Neural cell (in vitro differentiated cells): ENCODE results near the gene PAPOLA. TPM values are rescaled to one million over a fixed set of nuclear protein-coding genes. Genes with fewer than 3 reads are reported as not detected.

ENCODE experiments used
- H2AFZ ChIP-seq: fragments of 200-600, 300-800 bp; sonication (generic), shearing (Covaris generic); 2 replicates; pipeline ENCODE4 v1.6.0; 2014; ENCODE audit warnings: low read depth, mild to moderate bottlenecking, antibody characterized with exemption, low read length, moderate library complexity
- H3F3A ChIP-seq: fragments of 200-600 bp; shearing (Covaris generic); 2 replicates; pipeline ENCODE4 v1.6.1; 2016; ENCODE audit warnings: mild to moderate bottlenecking, moderate library complexity, mixed read lengths, antibody characterized with exemption, low read length; ENCODE audit not compliant: insufficient read depth, poor library complexity, severe bottlenecking
- H3K27ac ChIP-seq: fragments of 200-600, 300-800 bp; sonication (generic), shearing (Covaris generic); 2 replicates; pipeline ENCODE4 v1.5.1; 2014; ENCODE audit warnings: mild to moderate bottlenecking, low read length, moderate library complexity
- H3K27me3 ChIP-seq: fragments of 300-800, 200-600 bp; sonication (generic), shearing (Covaris generic); 2 replicates; pipeline ENCODE4 v1.6.0; 2014; ENCODE audit warnings: mild to moderate bottlenecking, low read depth, low read length, moderate library complexity; ENCODE audit not compliant: insufficient read depth
- H3K36me3 ChIP-seq: fragments of 300-800, 200-600 bp; sonication (generic), shearing (Covaris generic); 2 replicates; pipeline ENCODE4 v1.5.1; 2014; ENCODE audit warnings: mild to moderate bottlenecking, antibody characterized with exemption, low read length, moderate library complexity; ENCODE audit not compliant: insufficient read depth
- H3K4me2 ChIP-seq: fragments of 300-800, 200-600 bp; sonication (generic), shearing (Covaris generic); 2 replicates; pipeline ENCODE4 v1.6.0; 2014; ENCODE audit warnings: mild to moderate bottlenecking, low read length
- H3K4me3 ChIP-seq: fragments of 300-800, 200-600 bp; sonication (generic), shearing (Covaris generic); 2 replicates; pipeline ENCODE4 v1.5.1; 2014; ENCODE audit warnings: mild to moderate bottlenecking, low read length, moderate library complexity
- H3K79me2 ChIP-seq: fragments of 200-600 bp; shearing (Covaris generic); replicated peaks from 2 replicates; pipeline ENCODE4 v1.6.0; 2014; ENCODE audit warnings: mild to moderate bottlenecking, low read length, moderate library complexity; ENCODE audit not compliant: insufficient read depth
- H3K9ac ChIP-seq: fragments of 300-800, 200-600 bp; sonication (generic), shearing (Covaris generic); 2 replicates; pipeline ENCODE4 v1.6.1; 2016; ENCODE audit warnings: mild to moderate bottlenecking, low read length, mixed read lengths
- H3K9me2 ChIP-seq: fragments of 200-600 bp; shearing (Covaris generic); 2 replicates; pipeline ENCODE4 v1.6.1; 2016; ENCODE audit warnings: mild to moderate bottlenecking, low read length, mixed read lengths; ENCODE audit not compliant: insufficient read depth
- H3K9me3 ChIP-seq: fragments of 200-600, 300-800 bp; sonication (generic), shearing (Covaris generic); 2 replicates; pipeline ENCODE4 v1.6.1; 2016; ENCODE audit warnings: mild to moderate bottlenecking, mixed run types, low read length, moderate library complexity, mixed read lengths
- H4K20me1 ChIP-seq: fragments of 200-600 bp; shearing (Covaris generic); 2 replicates; pipeline ENCODE4 v1.6.1; 2016; ENCODE audit warnings: mild to moderate bottlenecking, mixed run types; ENCODE audit not compliant: insufficient read depth
- EP300 ChIP-seq: fragments of 450-650 bp; conservative IDR thresholded peaks from 2 replicates; pipeline ENCODE4 v1.6.1; 2014; ENCODE audit warnings: antibody characterized with exemption, mild to moderate bottlenecking, moderate library complexity; ENCODE audit not compliant: poor library complexity, severe bottlenecking
- EZH2 ChIP-seq: fragments of 200-600, 300-800 bp; shearing (Covaris generic), sonication (generic); IDR thresholded peaks from 2 replicates; pipeline ENCODE4 v1.6.1; 2014; ENCODE audit warnings: antibody characterized with exemption, low read length, borderline replicate concordance, mild to moderate bottlenecking; ENCODE audit not compliant: insufficient read depth, poor library complexity, severe bottlenecking
- MXI1 ChIP-seq: fragments of 450-650 bp; conservative IDR thresholded peaks from 2 replicates; pipeline ENCODE4 v1.6.1; 2014; ENCODE audit warnings: antibody characterized with exemption, mild to moderate bottlenecking; ENCODE audit not compliant: poor library complexity, severe bottlenecking
- POLR2AphosphoS5 ChIP-seq: IDR thresholded peaks from 2 replicates; pipeline ENCODE4 v1.6.1; 2012
- RAD21 ChIP-seq: fragments of 450-650 bp; conservative IDR thresholded peaks from 2 replicates; pipeline ENCODE4 v1.6.1; 2014; ENCODE audit warnings: antibody characterized with exemption, mild to moderate bottlenecking, moderate library complexity
- SMC3 ChIP-seq: fragments of 450-650 bp; conservative IDR thresholded peaks from 2 replicates; pipeline ENCODE4 v1.6.1; 2014; ENCODE audit warnings: antibody characterized with exemption, mild to moderate bottlenecking, moderate library complexity; ENCODE audit not compliant: poor library complexity
- TAF1 ChIP-seq: IDR thresholded peaks from 2 replicates; pipeline ENCODE4 v1.6.1; 2012; ENCODE audit warnings: low read depth
- polyA minus RNA-seq: library from RNA; depleted of rRNA, polyadenylated mRNA; stranded (reverse); fragments of >200 nt; gene quantifications from 2 replicates; pipeline ENCODE4 v1.2.3, GENCODE V29; 2014
- polyA plus RNA-seq: library from polyadenylated mRNA; depleted of rRNA; stranded (reverse); fragments of >200 nt; gene quantifications from 2 replicates; pipeline ENCODE4 v1.2.3, GENCODE V29; 2014
- TF ChIP-seq, protein P1 (sequence below): fragments of 450-650 bp; IDR thresholded peaks from 2 replicates; pipeline ENCODE4 v1.5.1; 2014; ENCODE audit warnings: antibody characterized with exemption, mild to moderate bottlenecking, moderate library complexity; ENCODE audit not compliant: poor library complexity, severe bottlenecking
- TF ChIP-seq, protein P2 (sequence below): IDR thresholded peaks from 2 replicates; pipeline ENCODE4 v1.6.1; 2012; ENCODE audit warnings: borderline replicate concordance

Gene PAPOLA
- 150 and 153 TPM in 2 replicates for polyA plus RNA-seq
- polyA minus RNA-seq, result 279 and 327 TPM in 2 replicates

DNA sequence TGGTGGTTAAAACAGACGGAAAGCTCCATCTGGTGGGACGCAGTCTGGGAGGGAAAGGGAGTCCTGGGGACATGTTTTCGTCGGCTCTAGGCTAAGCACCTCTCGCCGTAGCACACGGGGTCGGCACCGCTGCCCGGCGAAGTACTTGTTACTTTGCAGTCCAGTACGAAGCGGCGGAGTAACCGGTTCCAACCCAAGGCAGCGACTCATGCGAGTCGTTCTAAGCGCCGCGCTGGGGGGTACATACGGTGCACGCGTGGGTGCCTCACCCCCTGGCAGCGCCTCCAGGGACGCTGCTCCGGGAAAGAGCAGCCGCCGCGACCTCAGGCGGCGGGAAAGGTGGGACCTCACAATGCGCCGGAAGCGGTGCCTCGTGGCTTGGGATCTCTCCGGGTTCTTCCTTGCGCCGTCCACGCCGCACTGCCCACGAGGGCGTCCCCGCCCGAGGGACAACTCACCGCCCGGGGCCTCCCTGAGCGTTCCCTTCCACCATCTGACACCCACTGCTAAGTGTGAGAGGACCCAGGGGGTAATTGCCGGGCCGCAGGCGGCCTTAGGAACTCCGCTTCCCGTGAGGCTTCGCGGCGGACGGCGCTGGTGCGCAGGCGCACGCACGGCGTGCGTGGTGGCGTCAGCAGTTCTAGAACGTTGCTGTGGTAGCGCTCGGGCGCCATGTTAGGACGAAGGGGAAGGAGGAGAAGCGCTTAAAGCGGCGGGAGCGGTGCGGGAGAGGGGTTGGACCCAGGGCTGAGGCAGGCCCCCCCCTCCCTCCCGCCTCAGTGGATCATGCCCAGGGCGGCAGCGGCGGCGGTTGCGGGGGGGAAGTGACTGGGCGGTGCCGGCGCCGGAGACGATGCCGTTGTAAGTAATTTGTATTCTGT is at the start of gene PAPOLA:
TSS of gene PAPOLA (plus strand) at position 643 of the 881 bp plus-strand sequence. CDS start at position 854, 211 bp downstream.
- Histone ChIP-seq H3K27ac (peak within 1 kb of the TSS; percentile 91), H3F3A (no peaks in the 10 kb centered on the region), H3K9me3 (no peaks in the 10 kb centered on the region), H3K79me2 (peaks cover 45% of the 10 kb centered on the region), H3K36me3 (no peaks in the 10 kb centered on the region), H3K27me3 (no peaks in the 10 kb centered on the region), H3K9me2 (no peaks in the 10 kb centered on the region), H3K4me2 (peak within 1 kb of the TSS; percentile 89), H4K20me1 (no peaks in the 10 kb centered on the region), H2AFZ (peak within 1 kb of the TSS; percentile 91), H3K4me3 (peak within 1 kb of the TSS; percentile 89), H3K9ac (peak within 1 kb of the TSS; percentile 94)
- TF ChIP-seq, protein P1, sequence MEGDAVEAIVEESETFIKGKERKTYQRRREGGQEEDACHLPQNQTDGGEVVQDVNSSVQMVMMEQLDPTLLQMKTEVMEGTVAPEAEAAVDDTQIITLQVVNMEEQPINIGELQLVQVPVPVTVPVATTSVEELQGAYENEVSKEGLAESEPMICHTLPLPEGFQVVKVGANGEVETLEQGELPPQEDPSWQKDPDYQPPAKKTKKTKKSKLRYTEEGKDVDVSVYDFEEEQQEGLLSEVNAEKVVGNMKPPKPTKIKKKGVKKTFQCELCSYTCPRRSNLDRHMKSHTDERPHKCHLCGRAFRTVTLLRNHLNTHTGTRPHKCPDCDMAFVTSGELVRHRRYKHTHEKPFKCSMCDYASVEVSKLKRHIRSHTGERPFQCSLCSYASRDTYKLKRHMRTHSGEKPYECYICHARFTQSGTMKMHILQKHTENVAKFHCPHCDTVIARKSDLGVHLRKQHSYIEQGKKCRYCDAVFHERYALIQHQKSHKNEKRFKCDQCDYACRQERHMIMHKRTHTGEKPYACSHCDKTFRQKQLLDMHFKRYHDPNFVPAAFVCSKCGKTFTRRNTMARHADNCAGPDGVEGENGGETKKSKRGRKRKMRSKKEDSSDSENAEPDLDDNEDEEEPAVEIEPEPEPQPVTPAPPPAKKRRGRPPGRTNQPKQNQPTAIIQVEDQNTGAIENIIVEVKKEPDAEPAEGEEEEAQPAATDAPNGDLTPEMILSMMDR, result peak; percentile 64
- peak; percentile 45 for TF ChIP-seq SMC3
- peak; percentile 40 for TF ChIP-seq RAD21
- no peak for TF ChIP-seq EP300
- TF ChIP-seq POLR2AphosphoS5, result peak; percentile 94
- TF ChIP-seq MXI1, result peak; percentile 97
- peak; percentile 88 for TF ChIP-seq TAF1
- TF ChIP-seq, protein P2, sequence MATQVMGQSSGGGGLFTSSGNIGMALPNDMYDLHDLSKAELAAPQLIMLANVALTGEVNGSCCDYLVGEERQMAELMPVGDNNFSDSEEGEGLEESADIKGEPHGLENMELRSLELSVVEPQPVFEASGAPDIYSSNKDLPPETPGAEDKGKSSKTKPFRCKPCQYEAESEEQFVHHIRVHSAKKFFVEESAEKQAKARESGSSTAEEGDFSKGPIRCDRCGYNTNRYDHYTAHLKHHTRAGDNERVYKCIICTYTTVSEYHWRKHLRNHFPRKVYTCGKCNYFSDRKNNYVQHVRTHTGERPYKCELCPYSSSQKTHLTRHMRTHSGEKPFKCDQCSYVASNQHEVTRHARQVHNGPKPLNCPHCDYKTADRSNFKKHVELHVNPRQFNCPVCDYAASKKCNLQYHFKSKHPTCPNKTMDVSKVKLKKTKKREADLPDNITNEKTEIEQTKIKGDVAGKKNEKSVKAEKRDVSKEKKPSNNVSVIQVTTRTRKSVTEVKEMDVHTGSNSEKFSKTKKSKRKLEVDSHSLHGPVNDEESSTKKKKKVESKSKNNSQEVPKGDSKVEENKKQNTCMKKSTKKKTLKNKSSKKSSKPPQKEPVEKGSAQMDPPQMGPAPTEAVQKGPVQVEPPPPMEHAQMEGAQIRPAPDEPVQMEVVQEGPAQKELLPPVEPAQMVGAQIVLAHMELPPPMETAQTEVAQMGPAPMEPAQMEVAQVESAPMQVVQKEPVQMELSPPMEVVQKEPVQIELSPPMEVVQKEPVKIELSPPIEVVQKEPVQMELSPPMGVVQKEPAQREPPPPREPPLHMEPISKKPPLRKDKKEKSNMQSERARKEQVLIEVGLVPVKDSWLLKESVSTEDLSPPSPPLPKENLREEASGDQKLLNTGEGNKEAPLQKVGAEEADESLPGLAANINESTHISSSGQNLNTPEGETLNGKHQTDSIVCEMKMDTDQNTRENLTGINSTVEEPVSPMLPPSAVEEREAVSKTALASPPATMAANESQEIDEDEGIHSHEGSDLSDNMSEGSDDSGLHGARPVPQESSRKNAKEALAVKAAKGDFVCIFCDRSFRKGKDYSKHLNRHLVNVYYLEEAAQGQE, result peak; percentile 78
- TF ChIP-seq EZH2, result no peak

DNA sequence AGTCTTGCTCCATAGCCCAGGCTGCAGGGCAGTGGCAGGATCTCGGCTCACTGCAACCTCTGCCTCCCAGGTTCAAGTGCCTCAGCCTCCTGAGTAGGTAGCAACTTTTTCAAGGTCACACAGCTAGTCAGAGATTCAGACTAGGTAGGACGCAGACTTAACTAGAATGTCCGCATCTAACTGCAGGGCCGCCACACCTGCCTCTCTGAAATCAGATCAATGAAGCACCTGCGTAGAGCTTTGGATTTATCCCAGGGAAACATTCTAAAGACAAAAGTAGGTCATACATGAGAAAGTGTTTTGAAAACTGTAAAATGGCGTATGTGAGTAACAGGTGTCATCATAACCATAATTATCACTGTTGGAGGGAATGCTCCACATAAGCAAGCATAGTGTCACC is 49.5 kb upstream of the PAPOLA start:
- H3K27me3 ChIP-seq, result no peaks in the 10 kb centered on the region
- no peaks in the 10 kb centered on the region for H3K9me3 ChIP-seq
- H3F3A ChIP-seq, result no peaks in the 10 kb centered on the region
- H4K20me1 ChIP-seq, result no peaks in the 10 kb centered on the region
- H3K4me3 ChIP-seq, result no peak overlapping the region
- H3K9me2 ChIP-seq, result no peaks in the 10 kb centered on the region
- TF ChIP-seq EZH2 (no peak), SMC3 (no peak), EP300 (no peak)
- TF ChIP-seq, protein P2, result no peak
- TF ChIP-seq, protein P1, result no peak
- H3K9ac ChIP-seq, result no peak overlapping the region
- no peaks in the 10 kb centered on the region for H3K79me2 ChIP-seq
- no peak overlapping the region for H2AFZ ChIP-seq
- no peak overlapping the region for H3K27ac ChIP-seq
- no peak overlapping the region for H3K4me2 ChIP-seq
- H3K36me3 ChIP-seq, result no peaks in the 10 kb centered on the region
